ENCODE results near the gene SERPINA1.

The SERPINA1 gene

GRCh38 chr14:94385553-94386057, 2.8 kb downstream of the SERPINA1 start:
- Histone ChIP-seq H3K4me1 (ENCODE audit: control insufficient read depth, insufficient read depth, low read depth, low read length) (peaks cover 6% of the 10 kb centered on the region), H3K18ac (ENCODE audit: low read depth in 1 of 2, low read length in 2 of 2) (no peak overlapping the region), H3K9me3 (ENCODE audit: control insufficient read depth, low read length) (no peaks in the 10 kb centered on the region), H3K9ac (ENCODE audit: low read length) (no peak overlapping the region), H2BK120ac (ENCODE audit: low read depth, low read length) (no peak overlapping the region), H3K4ac (ENCODE audit: low read depth in 1 of 2, low read length in 2 of 2) (no peak overlapping the region), H4K8ac (ENCODE audit: low read length) (no peak overlapping the region), H2AFZ (ENCODE audit: low read depth, low read length) (no peak overlapping the region), H3K27ac (ENCODE audit: low read length, poor library complexity, severe bottlenecking) (no peak overlapping the region), H3K14ac (ENCODE audit: low read length in 2 of 2) (no peak overlapping the region), H3K4me2 (ENCODE audit: low read length, poor library complexity, severe bottlenecking) (no peak overlapping the region), H3K23ac (ENCODE audit: low read length in 2 of 2) (no peak overlapping the region), H2BK5ac (ENCODE audit: low read depth, low read length, poor library complexity, severe bottlenecking) (no peak overlapping the region), H3K79me1 (replicated peaks; ENCODE audit: low read length, poor library complexity, severe bottlenecking) (no peaks in the 10 kb centered on the region), H2BK15ac (ENCODE audit: low read depth, poor library complexity, severe bottlenecking) (no peak overlapping the region), H2AK5ac (ENCODE audit: low read length, severe bottlenecking) (no peak overlapping the region), H3K4me3 (ENCODE audit: insufficient read depth in 1 of 2, low read depth in 1 of 2, low read length in 2 of 2) (no peak overlapping the region), H3K27me3 (ENCODE audit: control insufficient read depth in 1 of 2, insufficient read depth in 1 of 2, low read length in 2 of 2) (peaks cover 0 to 4% of the 10 kb centered on the region in 2 experiments), H4K91ac (ENCODE audit: low read length) (no peak overlapping the region), H2BK12ac (ENCODE audit: low read length in 2 of 2) (no peak overlapping the region), H3K36me3 (ENCODE audit: control insufficient read depth in 1 of 2, insufficient read depth in 2 of 2, low read depth in 1 of 2, low read length in 2 of 2) (no peaks in the 10 kb centered on the region)
- WGBS, result 64% methylated on average over 2 of the region's 3 CpGs
- DNase-seq, result no peak

DNA sequence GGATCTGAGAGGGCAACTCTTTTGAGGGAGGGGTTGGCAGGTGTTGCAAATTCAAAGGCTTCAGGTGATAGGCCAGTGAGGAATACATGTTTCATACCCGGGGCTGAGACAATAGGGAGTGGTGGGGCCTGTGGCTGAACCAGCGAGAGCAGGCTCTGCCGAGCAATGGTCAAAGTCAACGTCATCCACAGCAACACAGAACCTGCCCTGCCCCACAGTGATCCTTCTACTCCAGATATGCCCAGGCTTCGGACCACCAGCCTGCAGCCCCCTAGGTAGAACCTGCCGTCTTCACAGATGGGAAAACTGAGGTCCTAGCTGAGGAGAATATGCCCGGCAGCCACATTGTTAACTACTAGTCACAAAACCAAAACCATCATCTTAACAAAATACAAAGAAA, 4.1 kb downstream of the SERPINA1 start:
- Histone ChIP-seq H3K14ac (ENCODE audit: low read length in 2 of 2) (no peak overlapping the region), H3K9ac (ENCODE audit: low read length) (no peak overlapping the region), H3K18ac (ENCODE audit: low read depth in 1 of 2, low read length in 2 of 2) (no peak overlapping the region), H3K4ac (ENCODE audit: low read depth in 1 of 2, low read length in 2 of 2) (no peak overlapping the region), H3K4me3 (ENCODE audit: insufficient read depth in 1 of 2, low read depth in 1 of 2, low read length in 2 of 2) (no peak overlapping the region), H3K36me3 (ENCODE audit: control insufficient read depth in 1 of 2, insufficient read depth in 2 of 2, low read depth in 1 of 2, low read length in 2 of 2) (no peaks in the 10 kb centered on the region), H2BK15ac (ENCODE audit: low read depth, poor library complexity, severe bottlenecking) (no peak overlapping the region), H3K23ac (ENCODE audit: low read length in 2 of 2) (no peak overlapping the region), H3K27me3 (ENCODE audit: control insufficient read depth in 1 of 2, insufficient read depth in 1 of 2, low read length in 2 of 2) (peaks cover 4% of the 10 kb centered on the region in 2 experiments), H3K4me1 (ENCODE audit: control insufficient read depth, insufficient read depth, low read depth, low read length) (peaks cover 5% of the 10 kb centered on the region), H2BK5ac (ENCODE audit: low read depth, low read length, poor library complexity, severe bottlenecking) (no peak overlapping the region), H2AFZ (ENCODE audit: low read depth, low read length) (no peak overlapping the region), H2BK12ac (ENCODE audit: low read length in 2 of 2) (no peak overlapping the region), H3K4me2 (ENCODE audit: low read length, poor library complexity, severe bottlenecking) (no peak overlapping the region), H3K27ac (ENCODE audit: low read length, poor library complexity, severe bottlenecking) (no peak overlapping the region), H4K8ac (ENCODE audit: low read length) (no peak overlapping the region), H2BK120ac (ENCODE audit: low read depth, low read length) (no peak overlapping the region), H4K91ac (ENCODE audit: low read length) (no peak overlapping the region), H3K79me1 (replicated peaks; ENCODE audit: low read length, poor library complexity, severe bottlenecking) (no peaks in the 10 kb centered on the region), H2AK5ac (ENCODE audit: low read length, severe bottlenecking) (no peak overlapping the region), H3K9me3 (ENCODE audit: control insufficient read depth, low read length) (no peaks in the 10 kb centered on the region)
- 84% methylated on average over 6 of the region's 7 CpGs for WGBS
- no peak for DNase-seq

GRCh38 chr14:94383777-94384176, 4.6 kb downstream of the SERPINA1 start:
- H3K79me1 ChIP-seq (replicated peaks; ENCODE audit: low read length, poor library complexity, severe bottlenecking), result no peaks in the 10 kb centered on the region
- no peak overlapping the region for H4K91ac ChIP-seq (ENCODE audit: low read length)
- H3K14ac ChIP-seq (ENCODE audit: low read length in 2 of 2), result no peak overlapping the region
- H3K9ac ChIP-seq (ENCODE audit: low read length), result no peak overlapping the region
- DNase-seq, result no peak
- H3K4ac ChIP-seq (ENCODE audit: low read depth in 1 of 2, low read length in 2 of 2), result no peak overlapping the region
- no peak overlapping the region for H2AK5ac ChIP-seq (ENCODE audit: low read length, severe bottlenecking)
- H3K4me3 ChIP-seq (ENCODE audit: insufficient read depth in 1 of 2, low read depth in 1 of 2, low read length in 2 of 2), result no peak overlapping the region
- no peak overlapping the region for H4K8ac ChIP-seq (ENCODE audit: low read length)
- no peak overlapping the region for H2BK15ac ChIP-seq (ENCODE audit: low read depth, poor library complexity, severe bottlenecking)
- H3K27me3 ChIP-seq (ENCODE audit: control insufficient read depth in 1 of 2, insufficient read depth in 1 of 2, low read length in 2 of 2), result peaks cover 4% of the 10 kb centered on the region in 2 experiments
- no peaks in the 10 kb centered on the region for H3K36me3 ChIP-seq (ENCODE audit: control insufficient read depth in 1 of 2, insufficient read depth in 2 of 2, low read depth in 1 of 2, low read length in 2 of 2)
- no peaks in the 10 kb centered on the region for H3K9me3 ChIP-seq (ENCODE audit: control insufficient read depth, low read length)
- no peak overlapping the region for H2BK12ac ChIP-seq (ENCODE audit: low read length in 2 of 2)
- H3K27ac ChIP-seq (ENCODE audit: low read length, poor library complexity, severe bottlenecking), result no peak overlapping the region
- no peak overlapping the region for H3K4me2 ChIP-seq (ENCODE audit: low read length, poor library complexity, severe bottlenecking)
- H3K4me1 ChIP-seq (ENCODE audit: control insufficient read depth, insufficient read depth, low read depth, low read length), result peaks cover 3% of the 10 kb centered on the region
- H2AFZ ChIP-seq (ENCODE audit: low read depth, low read length), result no peak overlapping the region
- 63% methylated on average over 3 of the region's 3 CpGs for WGBS
- no peak overlapping the region for H2BK5ac ChIP-seq (ENCODE audit: low read depth, low read length, poor library complexity, severe bottlenecking)
- H3K18ac ChIP-seq (ENCODE audit: low read depth in 1 of 2, low read length in 2 of 2), result no peak overlapping the region
- no peak overlapping the region for H2BK120ac ChIP-seq (ENCODE audit: low read depth, low read length)
- no peak overlapping the region for H3K23ac ChIP-seq (ENCODE audit: low read length in 2 of 2)

DNA sequence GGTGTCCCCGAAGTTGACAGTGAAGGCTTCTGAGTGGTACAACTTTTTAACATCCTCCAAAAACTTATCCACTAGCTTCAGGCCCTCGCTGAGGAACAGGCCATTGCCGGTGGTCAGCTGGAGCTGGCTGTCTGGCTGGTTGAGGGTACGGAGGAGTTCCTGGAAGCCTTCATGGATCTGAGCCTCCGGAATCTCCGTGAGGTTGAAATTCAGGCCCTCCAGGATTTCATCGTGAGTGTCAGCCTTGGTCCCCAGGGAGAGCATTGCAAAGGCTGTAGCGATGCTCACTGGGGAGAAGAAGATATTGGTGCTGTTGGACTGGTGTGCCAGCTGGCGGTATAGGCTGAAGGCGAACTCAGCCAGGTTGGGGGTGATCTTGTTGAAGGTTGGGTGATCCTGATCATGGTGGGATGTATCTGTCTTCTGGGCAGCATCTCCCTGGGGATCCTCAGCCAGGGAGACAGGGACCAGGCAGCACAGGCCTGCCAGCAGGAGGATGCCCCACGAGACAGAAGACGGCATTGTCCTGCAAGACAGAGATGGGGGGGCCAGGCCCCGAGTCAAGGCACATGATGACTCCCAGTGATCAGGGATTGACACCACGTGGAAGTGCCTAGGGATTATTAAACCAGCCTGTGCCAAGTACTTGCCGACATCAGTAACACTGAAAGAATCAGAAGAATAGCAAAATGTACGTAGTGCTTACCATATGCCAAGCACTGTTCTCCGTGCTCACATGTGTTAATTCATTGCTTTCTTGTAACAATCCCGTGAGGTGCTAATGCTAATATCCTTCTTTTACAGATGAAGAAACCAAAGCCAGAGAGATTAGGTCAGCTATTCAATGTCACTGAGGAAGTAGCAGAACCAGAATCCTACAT, 5.4 kb downstream of the SERPINA1 start:
- Histone ChIP-seq H2BK15ac (ENCODE audit: low read depth, poor library complexity, severe bottlenecking) (no peak overlapping the region), H3K9me3 (ENCODE audit: control insufficient read depth, low read length) (no peaks in the 10 kb centered on the region), H3K4me2 (ENCODE audit: low read length, poor library complexity, severe bottlenecking) (no peak overlapping the region), H3K23ac (ENCODE audit: low read length in 2 of 2) (no peak overlapping the region), H2BK120ac (ENCODE audit: low read depth, low read length) (no peak overlapping the region), H2AFZ (ENCODE audit: low read depth, low read length) (no peak overlapping the region), H3K79me1 (replicated peaks; ENCODE audit: low read length, poor library complexity, severe bottlenecking) (no peaks in the 10 kb centered on the region), H4K91ac (ENCODE audit: low read length) (no peak overlapping the region), H3K14ac (ENCODE audit: low read length in 2 of 2) (no peak overlapping the region), H2BK5ac (ENCODE audit: low read depth, low read length, poor library complexity, severe bottlenecking) (no peak overlapping the region), H2AK5ac (ENCODE audit: low read length, severe bottlenecking) (no peak overlapping the region), H2BK12ac (ENCODE audit: low read length in 2 of 2) (no peak overlapping the region), H3K4me3 (ENCODE audit: insufficient read depth in 1 of 2, low read depth in 1 of 2, low read length in 2 of 2) (no peak overlapping the region), H3K9ac (ENCODE audit: low read length) (no peak overlapping the region), H3K18ac (ENCODE audit: low read depth in 1 of 2, low read length in 2 of 2) (no peak overlapping the region), H3K36me3 (ENCODE audit: control insufficient read depth in 1 of 2, insufficient read depth in 2 of 2, low read depth in 1 of 2, low read length in 2 of 2) (no peaks in the 10 kb centered on the region), H3K27me3 (ENCODE audit: control insufficient read depth in 1 of 2, insufficient read depth in 1 of 2, low read length in 2 of 2) (peaks cover 4% of the 10 kb centered on the region in 2 experiments), H3K4me1 (ENCODE audit: control insufficient read depth, insufficient read depth, low read depth, low read length) (no peaks in the 10 kb centered on the region), H3K27ac (ENCODE audit: low read length, poor library complexity, severe bottlenecking) (no peak overlapping the region), H3K4ac (ENCODE audit: low read depth in 1 of 2, low read length in 2 of 2) (no peak overlapping the region), H4K8ac (ENCODE audit: low read length) (no peak overlapping the region)
- WGBS, result 80% methylated on average over 18 of the region's 18 CpGs
- DNase-seq, result no peak

Data from mesenchymal stem cell (in vitro differentiated cells and primary cell).